Pancreas (tissue), 10 donors: ENCODE results near the gene MAD1L1. TPM values are rescaled to one million over a fixed set of nuclear protein-coding genes. Genes with fewer than 3 reads are reported as not detected.
"Not testable (repeated sequence)": the region's sequence is repeated elsewhere in the genome, so short reads cannot be mapped to it uniquely, and the experiment has no call there.

ENCODE experiments used
- ATAC-seq, 4 donors: fragments of 200-7000 bp; cut with Tn5 transposase; one replicate each; pipeline versions ENCODE4 v1.8.0 to v1.9.1; 2020; ENCODE audit warnings: mild to moderate bottlenecking in 4 of 4, moderate library complexity in 4 of 4
- DNase-seq, 6 donors: peaks; one replicate each; pipeline ENCODE4 v3.0.0-alpha.2; 2020
- FAIRE-seq: peaks from 2 replicates; lab custom pipeline; 2012; peaks lifted over from hg19 to GRCh38; lab: Jason Lieb, UNC
- H3K27ac ChIP-seq, 4 donors: fragments of 200-600 bp; sonication (generic); 1 replicate in 3 of 4; 2 replicates in 1 of 4; pipeline versions ENCODE4 v1.5.0 to v1.8.0; 2020
- H3K27me3 ChIP-seq, 4 donors: fragments of 200-600 bp; one replicate each; pipeline ENCODE4 v1.8.0; 2021
- H3K36me3 ChIP-seq, 3 donors: fragments of 200-600 bp; sonication (generic) in 1 of 3; one replicate each; pipeline versions ENCODE4 v1.5.0 to v1.8.0; 2020 to 2021
- H3K4me1 ChIP-seq, 3 donors: fragments of 200-600 bp; one replicate each; pipeline ENCODE4 v1.8.0; 2021
- H3K4me3 ChIP-seq, 4 donors: fragments of 200-600 bp; sonication (generic) in 2 of 4; one replicate each; pipeline versions ENCODE4 v1.5.0 to v1.8.0; 2020 to 2021
- H3K9me3 ChIP-seq, 4 donors: fragments of 200-600 bp; one replicate each; pipeline ENCODE4 v1.8.0; 2021
- WGBS, 2 donors: extraction: QIAGEN DNeasy Blood & Tissue Kit; methylation state at CpG; one replicate each; pipeline ENCODE4 v1.1.7; 2013; 5-methylcytosine and 5-hydroxymethylcytosine counted together
- intact Hi-C, 3 donors: fragments of 100-400 bp; cut with DNase I; formaldehyde crosslinking; loops; one replicate each; pipeline versions ENCODE4 v1.11.1 to v1.14.2; 2022
- polyA plus RNA-seq, 2 donors: library from polyadenylated mRNA; stranded (reverse); fragments of 200-250 nt; gene quantifications; one replicate each; pipeline ENCODE4 v1.2.3, GENCODE V29; 2013
- total RNA-seq, 6 donors: library from RNA; stranded (reverse); fragmentation: NEBNext Ultra II Directional in 4 of 6; extraction: Animal tissue kit (Norgen Biotek cat#: 25700) in 4 of 6; gene quantifications; one replicate each; pipeline versions ENCODE4 v1.2.1 to v1.2.4, GENCODE V29; 2021 to 2023
- TF ChIP-seq, protein P1 (sequence below), 4 donors: fragments of 200-600 bp; sonication (generic) in 3 of 4; IDR thresholded peaks; one replicate each; pipeline versions ENCODE4 v1.5.0 to v1.8.0; 2021; ENCODE audit warnings: antibody characterized with exemption in 4 of 4
- donor health status: healthy with polysubstance abuse.
- donor health status: DM: no; HTN: no; CAD: no; lungs with moderate emphysema.
- donor health status: DM: no; HTN: no; CAD: no.
- donor health status: control.
- donor health status: control.
- donor health status: Bipolar disorder and iron deficiency.
- donor health status: DM: yes; HTN: yes; CAD: no.
- donor health status: DM: no; HTN: no; CAD: no.
- donor health status: DM: no; HTN: no; CAD: no.
- donor health status: DM: yes; HTN: yes; CAD: no.

Gene MAD1L1
- total and polyA plus RNA-seq, 8 donors = 9.8 to 28.2 (median 11.9) TPM

DNA sequence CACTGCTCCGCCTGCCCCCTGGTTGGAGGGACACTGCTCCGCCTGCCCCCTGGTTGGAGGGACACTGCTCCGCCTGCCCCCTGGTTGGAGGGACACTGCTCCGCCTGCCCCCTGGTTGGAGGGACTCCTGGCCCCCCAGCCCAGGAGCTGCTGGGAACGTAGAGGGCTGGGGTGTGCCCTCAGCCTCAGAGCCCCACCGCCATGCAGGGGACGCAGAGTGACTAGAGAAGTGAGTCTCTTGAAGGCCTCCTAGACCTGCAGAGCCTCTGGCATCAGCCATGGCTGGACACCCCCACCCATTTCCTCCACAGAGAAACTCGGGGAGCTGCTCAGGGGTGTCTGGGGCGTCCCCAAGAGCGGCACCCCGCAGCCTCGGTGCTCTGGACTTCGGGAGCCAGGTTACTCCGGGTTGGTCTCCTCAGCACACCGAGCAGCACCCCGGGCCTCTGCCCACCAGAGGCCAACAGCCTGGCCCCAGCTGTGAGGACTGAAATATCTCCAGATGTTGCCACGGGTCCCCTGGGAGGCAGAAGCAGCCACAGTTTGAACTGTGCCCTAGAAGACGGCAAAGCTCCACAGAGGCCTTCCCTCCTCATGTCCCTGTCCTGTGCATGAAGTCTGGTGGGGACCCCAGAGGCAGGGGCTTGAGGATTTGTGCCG, 370.8 kb downstream of the MAD1L1 start:
- H3K36me3 ChIP-seq = no peaks in the 10 kb centered on the region
- FAIRE-seq = no peak
- ATAC-seq = no peak
- H3K4me3 ChIP-seq = no peak overlapping the region
- intact Hi-C loops = no loop called here
- 90 to 91% methylated on average over 16 to 17 of the region's 19 CpGs for WGBS, 2 donors
- TF ChIP-seq, protein P1, sequence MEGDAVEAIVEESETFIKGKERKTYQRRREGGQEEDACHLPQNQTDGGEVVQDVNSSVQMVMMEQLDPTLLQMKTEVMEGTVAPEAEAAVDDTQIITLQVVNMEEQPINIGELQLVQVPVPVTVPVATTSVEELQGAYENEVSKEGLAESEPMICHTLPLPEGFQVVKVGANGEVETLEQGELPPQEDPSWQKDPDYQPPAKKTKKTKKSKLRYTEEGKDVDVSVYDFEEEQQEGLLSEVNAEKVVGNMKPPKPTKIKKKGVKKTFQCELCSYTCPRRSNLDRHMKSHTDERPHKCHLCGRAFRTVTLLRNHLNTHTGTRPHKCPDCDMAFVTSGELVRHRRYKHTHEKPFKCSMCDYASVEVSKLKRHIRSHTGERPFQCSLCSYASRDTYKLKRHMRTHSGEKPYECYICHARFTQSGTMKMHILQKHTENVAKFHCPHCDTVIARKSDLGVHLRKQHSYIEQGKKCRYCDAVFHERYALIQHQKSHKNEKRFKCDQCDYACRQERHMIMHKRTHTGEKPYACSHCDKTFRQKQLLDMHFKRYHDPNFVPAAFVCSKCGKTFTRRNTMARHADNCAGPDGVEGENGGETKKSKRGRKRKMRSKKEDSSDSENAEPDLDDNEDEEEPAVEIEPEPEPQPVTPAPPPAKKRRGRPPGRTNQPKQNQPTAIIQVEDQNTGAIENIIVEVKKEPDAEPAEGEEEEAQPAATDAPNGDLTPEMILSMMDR (IDR thresholded peaks at IDR 0.05) = no peak
- DNase-seq = peak in 1 of 6 donors; percentile 46
- H3K4me1 ChIP-seq = no peaks in the 10 kb centered on the region
- no peak overlapping the region for H3K27ac ChIP-seq
- no peaks in the 10 kb centered on the region for H3K9me3 ChIP-seq
- no peaks in the 10 kb centered on the region for H3K27me3 ChIP-seq

DNA sequence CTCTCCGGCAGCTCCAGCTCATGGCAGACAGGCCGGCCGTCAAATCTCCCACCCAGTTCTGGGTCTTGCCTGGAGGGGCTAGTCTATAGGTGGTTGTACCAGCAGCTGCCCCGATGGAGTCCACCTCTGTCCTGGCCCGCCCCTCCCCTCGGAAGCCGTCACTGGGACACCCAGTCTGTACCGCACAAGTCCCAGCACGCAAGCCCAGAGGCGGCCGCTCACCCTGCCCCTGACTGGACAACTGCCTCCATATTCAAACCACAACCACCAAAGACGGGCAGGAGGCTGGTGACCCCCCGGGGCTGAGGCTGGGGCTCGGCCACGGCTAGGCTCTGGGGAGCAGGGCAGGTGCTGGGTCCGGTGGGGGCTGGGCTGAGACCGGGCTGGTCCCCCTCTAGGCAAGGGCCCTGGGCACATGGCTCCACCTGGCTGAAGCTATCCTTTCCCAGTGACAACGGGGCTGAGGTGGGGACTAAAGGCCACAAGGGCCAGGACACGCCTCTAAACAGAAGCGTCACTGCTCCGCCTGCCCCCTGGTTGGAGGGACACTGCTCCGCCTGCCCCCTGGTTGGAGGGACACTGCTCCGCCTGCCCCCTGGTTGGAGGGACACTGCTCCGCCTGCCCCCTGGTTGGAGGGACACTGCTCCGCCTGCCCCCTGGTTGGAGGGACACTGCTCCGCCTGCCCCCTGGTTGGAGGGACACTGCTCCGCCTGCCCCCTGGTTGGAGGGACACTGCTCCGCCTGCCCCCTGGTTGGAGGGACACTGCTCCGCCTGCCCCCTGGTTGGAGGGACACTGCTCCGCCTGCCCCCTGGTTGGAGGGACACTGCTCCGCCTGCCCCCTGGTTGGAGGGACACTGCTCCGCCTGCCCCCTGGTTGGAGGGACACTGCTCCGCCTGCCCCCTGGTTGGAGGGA, 371.6 kb downstream of the MAD1L1 start:
- FAIRE-seq, H3K4me1 ChIP-seq, H3K27ac ChIP-seq, intact Hi-C loops, H3K27me3 ChIP-seq, H3K4me3 ChIP-seq, H3K9me3 ChIP-seq, ATAC-seq, H3K36me3 ChIP-seq: not testable (repeated sequence)
- 92 to 94% methylated on average over 22 to 23 of the region's 33 CpGs for WGBS, 2 donors
- DNase-seq = peak in 1 of 6 donors; percentile 67

DNA sequence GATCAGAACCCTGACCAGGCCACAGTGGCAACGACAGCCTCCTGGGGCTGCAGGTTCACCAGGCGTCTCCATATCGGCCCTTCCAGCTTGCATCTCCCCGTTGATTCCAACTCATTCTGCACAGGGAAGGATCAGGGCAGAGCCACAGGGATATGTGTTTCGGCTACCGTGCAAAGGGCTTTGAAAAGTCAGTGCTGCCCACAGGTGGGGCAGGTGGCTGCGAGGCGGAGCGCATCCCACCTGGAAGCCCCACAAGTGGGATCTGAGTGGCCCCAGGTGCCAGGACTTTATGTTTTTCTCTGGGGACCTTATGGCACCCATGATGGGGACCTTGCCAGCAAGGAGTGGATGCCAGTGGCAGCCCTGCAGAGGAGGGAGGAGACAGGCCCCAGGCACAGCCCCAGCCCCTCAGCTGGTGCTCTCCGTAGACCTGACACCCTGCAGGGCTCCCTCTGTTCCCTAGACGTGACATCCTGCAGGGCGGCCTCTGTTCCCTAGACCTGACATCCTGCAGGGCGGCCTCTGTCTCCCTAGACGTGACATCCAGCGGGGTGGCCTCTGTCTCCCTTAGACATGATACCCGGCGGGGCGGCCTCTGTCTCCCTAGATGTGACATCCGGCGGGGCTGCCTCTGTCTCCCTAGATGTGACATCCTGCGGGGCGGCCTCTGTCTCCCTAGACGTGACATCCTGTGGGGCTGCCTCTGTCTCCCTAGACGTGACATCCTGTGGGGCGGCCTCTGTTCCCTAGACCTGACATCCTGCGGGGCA, 373.3 kb downstream of the MAD1L1 start:
- Histone ChIP-seq H3K9me3 (no peaks in the 10 kb centered on the region), H3K36me3 (no peaks in the 10 kb centered on the region), H3K27me3 (no peaks in the 10 kb centered on the region), H3K4me3 (no peak overlapping the region), H3K27ac (no peak overlapping the region), H3K4me1 (no peaks in the 10 kb centered on the region)
- intact Hi-C loops = no loop called here
- FAIRE-seq (no peak), DNase-seq (peak in 3 of 6 donors; percentile 10 to 51 (median 38)), ATAC-seq (no peak)
- TF ChIP-seq, protein P1 (IDR thresholded peaks at IDR 0.05) = no peak
- 93 to 98% methylated on average over 25 to 26 of the region's 26 CpGs for WGBS, 2 donors

DNA sequence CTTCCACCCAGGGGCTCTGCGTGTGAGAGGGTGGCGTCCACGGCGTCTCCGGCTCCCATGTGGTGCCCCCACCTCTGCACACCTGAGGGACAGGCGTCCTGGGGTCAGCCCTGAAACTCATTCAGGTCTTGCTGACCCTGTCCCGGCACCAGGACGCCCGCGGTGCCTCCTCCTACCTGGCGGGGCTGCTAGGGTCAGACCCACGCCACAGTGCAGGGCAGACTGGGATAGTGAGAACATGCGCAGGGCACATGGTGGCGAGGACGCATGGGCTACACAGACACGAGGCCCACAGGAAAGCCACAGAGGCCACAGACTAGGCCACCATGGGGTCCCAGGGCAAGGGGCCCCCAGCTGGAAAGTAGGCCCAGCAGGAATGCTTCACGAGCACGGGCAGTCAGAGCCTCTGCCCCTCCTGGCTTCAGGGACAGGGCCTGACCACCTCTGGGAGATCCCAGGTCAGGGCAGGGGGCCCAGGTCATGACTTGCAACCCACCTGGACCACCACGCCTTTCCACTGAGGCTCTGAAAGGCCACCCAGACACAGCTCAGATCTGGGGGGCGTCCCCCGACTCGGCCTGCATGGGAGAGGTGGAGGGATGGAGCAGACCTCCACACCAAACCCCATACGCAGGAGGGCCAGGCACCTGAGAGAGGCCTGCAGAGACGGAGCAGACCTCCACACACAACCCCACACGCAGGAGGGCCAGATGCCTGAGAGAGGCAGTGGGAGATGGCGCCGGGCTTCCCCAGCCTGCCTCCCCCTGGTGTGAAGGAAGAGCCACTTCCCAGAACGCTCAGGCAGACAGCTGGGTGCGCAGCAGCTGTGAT, 374.1 kb downstream of the MAD1L1 start:
- FAIRE-seq (no peak), ATAC-seq (no peak), DNase-seq (peak in 3 of 6 donors; percentile 12 to 60 (median 50))
- intact Hi-C loops = no loop called here
- Histone ChIP-seq H3K9me3 (no peaks in the 10 kb centered on the region), H3K36me3 (no peaks in the 10 kb centered on the region), H3K4me1 (no peaks in the 10 kb centered on the region), H3K27me3 (no peaks in the 10 kb centered on the region), H3K27ac (no peak overlapping the region), H3K4me3 (no peak overlapping the region)
- 95 to 97% methylated on average over 29 of the region's 29 CpGs for WGBS, 2 donors
- TF ChIP-seq, protein P1 (IDR thresholded peaks at IDR 0.05) = no peak
